Measurements from ENCODE around the gene BACH2. TPM values are rescaled to one million over a fixed set of nuclear protein-coding genes. Genes with fewer than 3 reads are reported as not detected.

BACH2 gene
- total RNA-seq, 4 donors from 2014 or later, result 4.2 to 9.8 (median 5.8) TPM

- no peak for DNase-seq (ENCODE audit: extremely low spot score)
- Histone ChIP-seq H3K4me3 (no peak overlapping the region), H3K9me3 (no peaks in the 10 kb centered on the region), H3K27ac (replicated peaks in 1 of 4) (no peak overlapping the region), H3K4me1 (no peaks in the 10 kb centered on the region), H3K27me3 (no peaks in the 10 kb centered on the region), H3K36me3 (no peaks in the 10 kb centered on the region)
- TF ChIP-seq EP300 (IDR thresholded peaks at IDR 0.05) (no peak), CTCF (IDR thresholded peaks at IDR 0.05) (no peak), POLR2AphosphoS5 (IDR thresholded peaks at IDR 0.05) (no peak), POLR2A (IDR thresholded peaks at IDR 0.05; ENCODE audit: low read depth) (no peak)
- intact Hi-C loops (cut with DNase I), result no loop called here
- 90% methylated on average over 6 of the region's 6 CpGs for WGBS
These were observed 27.1 kb upstream of the BACH2 start for GRCh38 chr6:90323706-90324105.

GRCh38 chr6:90322976-90323474, 26.4 kb upstream of the BACH2 start:
- TF ChIP-seq EP300 (IDR thresholded peaks at IDR 0.05), result no peak
- no peak for TF ChIP-seq POLR2AphosphoS5 (IDR thresholded peaks at IDR 0.05)
- TF ChIP-seq CTCF (IDR thresholded peaks at IDR 0.05), result no peak
- no peak for TF ChIP-seq POLR2A (IDR thresholded peaks at IDR 0.05; ENCODE audit: low read depth)
- Histone ChIP-seq H3K36me3 (no peaks in the 10 kb centered on the region), H3K4me3 (no peak overlapping the region), H3K9me3 (no peaks in the 10 kb centered on the region), H3K4me1 (no peaks in the 10 kb centered on the region), H3K27me3 (no peaks in the 10 kb centered on the region), H3K27ac (replicated peaks in 1 of 4) (no peak overlapping the region)
- intact Hi-C loops (cut with DNase I), result no loop called here
- no peak for DNase-seq (ENCODE audit: extremely low spot score)
- WGBS, result 89% methylated on average over 3 of the region's 3 CpGs

- no peaks in the 10 kb centered on the region for H3K4me1 ChIP-seq
- 82% methylated on average over 6 of the region's 6 CpGs for WGBS
- TF ChIP-seq EP300 (IDR thresholded peaks at IDR 0.05), result no peak
- TF ChIP-seq POLR2AphosphoS5 (IDR thresholded peaks at IDR 0.05), result no peak
- no peak for TF ChIP-seq CTCF (IDR thresholded peaks at IDR 0.05)
- TF ChIP-seq POLR2A (IDR thresholded peaks at IDR 0.05; ENCODE audit: low read depth), result no peak
- intact Hi-C loops (cut with DNase I), result no loop called here
- H3K4me3 ChIP-seq, result no peak overlapping the region
- H3K36me3 ChIP-seq, result no peaks in the 10 kb centered on the region
- no peaks in the 10 kb centered on the region for H3K9me3 ChIP-seq
- H3K27ac ChIP-seq (replicated peaks in 1 of 4), result no peak overlapping the region
- no peaks in the 10 kb centered on the region for H3K27me3 ChIP-seq
- DNase-seq (ENCODE audit: extremely low spot score), result no peak
These were observed 23.5 kb upstream of the BACH2 start for GRCh38 chr6:90319979-90320685.

- DNase-seq (ENCODE audit: extremely low spot score), result peak; percentile 62
- 82% methylated on average over 1 of the region's 1 CpG for WGBS
- Histone ChIP-seq H3K9me3 (no peaks in the 10 kb centered on the region), H3K36me3 (no peaks in the 10 kb centered on the region), H3K4me3 (no peak overlapping the region), H3K4me1 (no peaks in the 10 kb centered on the region), H3K27me3 (no peaks in the 10 kb centered on the region), H3K27ac (replicated peaks in 1 of 4) (no peak overlapping the region)
- intact Hi-C loops (cut with DNase I), result no loop called here
- TF ChIP-seq POLR2AphosphoS5 (IDR thresholded peaks at IDR 0.05) (no peak), CTCF (IDR thresholded peaks at IDR 0.05) (no peak), POLR2A (IDR thresholded peaks at IDR 0.05; ENCODE audit: low read depth) (no peak), EP300 (IDR thresholded peaks at IDR 0.05) (no peak)
These were observed 22.4 kb upstream of the BACH2 start for GRCh38 chr6:90319044-90319443.
